Panc1 (cell line): Measurements from ENCODE around the gene INPP5A.

Source experiments
- CTCF ChIP-seq: fragments of 450-650 bp; IDR thresholded peaks from 2 replicates; pipeline ENCODE4 v1.5.1; 2017; ENCODE audit warnings: mild to moderate bottlenecking
- POLR2AphosphoS5 ChIP-seq: IDR thresholded peaks from 2 replicates; pipeline ENCODE4 v1.6.1; 2012; ENCODE audit warnings: mild to moderate bottlenecking, low read depth, low read length, moderate library complexity
- REST ChIP-seq, 2 experiments: IDR thresholded peaks; 2 replicates each; pipeline ENCODE4 v1.6.1; 2011 to 2012; ENCODE audit warnings: low read depth in 2 of 2, control low read depth in 1 of 2, low read length in 1 of 2, mild to moderate bottlenecking in 1 of 2, moderate library complexity in 1 of 2; ENCODE audit not compliant: insufficient read depth in 1 of 2
- SIN3A ChIP-seq: IDR thresholded peaks from 2 replicates; pipeline ENCODE4 v1.6.1; 2012; ENCODE audit warnings: low read depth, mild to moderate bottlenecking, low read length, moderate library complexity, borderline replicate concordance; ENCODE audit not compliant: insufficient read depth
- TCF7L2 ChIP-seq: IDR thresholded peaks from 2 replicates; pipeline ENCODE4 v1.6.1; 2011; ENCODE audit warnings: mild to moderate bottlenecking, low read depth, low read length, inconsistent platforms

GRCh38 chr10:132612571-132613504, 75.3 kb downstream of the INPP5A start:
- no peak for TF ChIP-seq CTCF
- no peak for TF ChIP-seq TCF7L2
- TF ChIP-seq POLR2AphosphoS5 = no peak
- TF ChIP-seq SIN3A = no peak
- no peak for TF ChIP-seq REST (IDR thresholded peaks at IDR 0.05; ENCODE audit: insufficient read depth in 1 of 2, low read depth in 2 of 2, low read length in 1 of 2)
